GM23338 (cell line): ENCODE measurements around the gene KRT78. TPM values are rescaled to one million over a fixed set of nuclear protein-coding genes. Genes with fewer than 3 reads are reported as not detected.

Experiments
- ATAC-seq: fragments of 200-7000 bp; cut with Tn5 transposase; 3 replicates; pipeline ENCODE4 v1.9.1; 2020
- DNase-seq: peaks from one replicate; pipeline ENCODE4 v3.0.0-alpha.2; 2015; ENCODE audit warnings: low spot score
- H2AFZ ChIP-seq: fragments of 200-600 bp; sonication (generic); 2 replicates; pipeline ENCODE4 v1.8.0; 2016; ENCODE audit warnings: antibody characterized with exemption, mild to moderate bottlenecking, moderate library complexity
- H3F3A ChIP-seq: fragments of 200-600 bp; sonication (generic); replicated peaks from 2 replicates; pipeline ENCODE4 v1.8.0; 2017; ENCODE audit warnings: antibody characterized with exemption, mixed run types, low read depth
- H3K27ac ChIP-seq: fragments of 200-600 bp; sonication (generic); 2 replicates; pipeline ENCODE4 v1.6.1; 2016; ENCODE audit warnings: low read depth
- H3K27me3 ChIP-seq: fragments of 200-600 bp; sonication (generic); 2 replicates; pipeline ENCODE4 v1.8.0; 2016; ENCODE audit warnings: mild to moderate bottlenecking, mixed run types, moderate library complexity; ENCODE audit not compliant: insufficient read depth
- H3K36me3 ChIP-seq: fragments of 200-600 bp; sonication (generic); 2 replicates; pipeline ENCODE4 v1.8.0; 2016; ENCODE audit warnings: mild to moderate bottlenecking; ENCODE audit not compliant: insufficient read depth
- H3K4me1 ChIP-seq: fragments of 200-600 bp; sonication (generic); 2 replicates; pipeline ENCODE4 v1.8.0; 2016; ENCODE audit warnings: mild to moderate bottlenecking, moderate library complexity; ENCODE audit not compliant: insufficient read depth
- H3K4me2 ChIP-seq: fragments of 200-600 bp; sonication (generic); 2 replicates; pipeline ENCODE4 v1.7.1; 2017; ENCODE audit warnings: mixed run types
- H3K4me3 ChIP-seq: fragments of 200-600 bp; sonication (generic); 2 replicates; pipeline ENCODE4 v1.6.1; 2016; ENCODE audit warnings: mixed run types
- H3K79me2 ChIP-seq: fragments of 200-600 bp; sonication (generic); replicated peaks from 2 replicates; pipeline ENCODE4 v1.8.0; 2017; ENCODE audit warnings: mild to moderate bottlenecking; ENCODE audit not compliant: insufficient read depth
- H3K9me2 ChIP-seq: fragments of 200-600 bp; sonication (generic); 2 replicates; pipeline ENCODE4 v1.8.0; 2017; ENCODE audit not compliant: insufficient read depth
- H4K20me1 ChIP-seq: fragments of 200-600 bp; sonication (generic); replicated peaks from 2 replicates; pipeline ENCODE4 v1.8.0; 2017; ENCODE audit warnings: mild to moderate bottlenecking; ENCODE audit not compliant: insufficient read depth
- H3K27ac Mint-ChIP-seq: 2 replicates; pipeline ENCODE4 v1.8.0; 2020; ENCODE audit warnings: inconsistent platforms, mild to moderate bottlenecking, moderate library complexity, mixed read lengths
- H3K27me3 Mint-ChIP-seq: 3 replicates; pipeline ENCODE4 v1.8.0; 2022; ENCODE audit warnings: low read depth, mild to moderate bottlenecking, moderate library complexity, mixed read lengths, inconsistent platforms; ENCODE audit not compliant: insufficient read depth, poor library complexity
- H3K36me3 Mint-ChIP-seq: 3 replicates; pipeline ENCODE4 v1.8.0; 2021; ENCODE audit warnings: low read depth, mild to moderate bottlenecking, inconsistent platforms, moderate library complexity, mixed read lengths
- H3K4me1 Mint-ChIP-seq: 3 replicates; pipeline ENCODE4 v1.8.0; 2020; ENCODE audit warnings: mild to moderate bottlenecking, inconsistent platforms, mixed read lengths
- H3K4me3 Mint-ChIP-seq: 3 replicates; pipeline ENCODE4 v1.8.0; 2021; ENCODE audit warnings: moderate library complexity, mild to moderate bottlenecking, inconsistent platforms, mixed read lengths
- H3K9me3 Mint-ChIP-seq: 3 replicates; pipeline ENCODE4 v1.8.0; 2020; ENCODE audit warnings: moderate library complexity, mild to moderate bottlenecking, inconsistent platforms, mixed read lengths
- CTCF ChIP-seq, 2 experiments: fragments of 200-600 bp in 1 of 2; sonication (generic) in 1 of 2; conservative IDR thresholded peaks; 2 replicates each; pipeline versions ENCODE4 v1.5.1 to v1.6.1; 2016 to 2017; ENCODE audit warnings: antibody characterized with exemption in 2 of 2, low read depth in 2 of 2, mild to moderate bottlenecking in 2 of 2, moderate library complexity in 1 of 2
- ETS1 ChIP-seq: IDR thresholded peaks from 2 replicates; pipeline ENCODE4 v1.6.1; 2016; ENCODE audit warnings: antibody characterized with exemption
- EZH2phosphoT487 ChIP-seq: fragments of 200-600 bp; sonication (generic); IDR thresholded peaks from one replicate; pipeline ENCODE4 v1.8.1; 2018; ENCODE audit warnings: antibody characterized with exemption; ENCODE audit not compliant: unreplicated experiment
- JUNB ChIP-seq: IDR thresholded peaks from one replicate; pipeline ENCODE4 v1.6.1; 2016; ENCODE audit warnings: antibody characterized with exemption; ENCODE audit not compliant: unreplicated experiment
- NANOG ChIP-seq: IDR thresholded peaks from 2 replicates; pipeline ENCODE4 v1.6.1; 2016; ENCODE audit warnings: antibody characterized with exemption, borderline replicate concordance
- POLR2AphosphoS5 ChIP-seq: IDR thresholded peaks from 2 replicates; pipeline ENCODE4 v1.6.1; 2016; ENCODE audit warnings: antibody characterized with exemption, low read depth
- ZNF114 ChIP-seq: fragments of 250-450 bp; sonication (Bioruptor Pico); IDR thresholded peaks from 2 replicates; pipeline ENCODE4 v1.5.0; 2020; ENCODE audit warnings: mild to moderate bottlenecking, moderate library complexity
- ZNF331 ChIP-seq: fragments of 250-450 bp; sonication (Bioruptor Pico); IDR thresholded peaks from 2 replicates; pipeline ENCODE4 v1.5.0; 2020; ENCODE audit warnings: low read depth, mild to moderate bottlenecking, moderate library complexity
- ZNF462 ChIP-seq: fragments of 250-450 bp; sonication (Bioruptor Pico); IDR thresholded peaks from 2 replicates; pipeline ENCODE4 v1.5.0; 2020; ENCODE audit warnings: mild to moderate bottlenecking, moderate library complexity
- polyA plus RNA-seq: library from polyadenylated mRNA; unstranded; fragments of >200 nt; fragmentation: Nextera tagmentation; extraction: Ambion mirVana; gene quantifications from 2 replicates; pipeline ENCODE4 v1.2.1, GENCODE V29; 2016
- total RNA-seq: library from RNA; depleted of rRNA; stranded (reverse); fragments of >200 nt; shearing (Covaris generic); gene quantifications from 2 replicates; pipeline ENCODE4 v1.2.3, GENCODE V29; 2014

Gene KRT78
- total and polyA plus RNA-seq, 2 experiments from 2014 or later: not detected

- Histone ChIP-seq H3K4me1 (peaks cover 6% of the 10 kb centered on the region), H3K27me3 (no peaks in the 10 kb centered on the region), H4K20me1 (no peaks in the 10 kb centered on the region), H3K27ac (no peak overlapping the region), H3K4me2 (no peak overlapping the region), H3K79me2 (no peaks in the 10 kb centered on the region), H3K4me3 (no peak overlapping the region), H3K36me3 (no peaks in the 10 kb centered on the region), H2AFZ (no peak overlapping the region), H3F3A (no peaks in the 10 kb centered on the region), H3K9me2 (peaks cover 7% of the 10 kb centered on the region)
- H3K4me1 Mint-ChIP-seq: peaks cover 9% of the 10 kb centered on the region
- no peak for ATAC-seq
- no peaks in the 10 kb centered on the region for H3K9me3 Mint-ChIP-seq
- H3K27ac Mint-ChIP-seq: no peak overlapping the region
- TF ChIP-seq JUNB (no peak), CTCF (conservative IDR thresholded peaks at IDR 0.05; ENCODE audit: low read depth in 2 of 2) (no peak), NANOG (no peak), ZNF331 (no peak), ZNF462 (CRISPR knock-in tag) (no peak), POLR2AphosphoS5 (no peak), ZNF114 (CRISPR knock-in tag) (no peak), EZH2phosphoT487 (no peak), ETS1 (no peak)
- H3K36me3 Mint-ChIP-seq: no peaks in the 10 kb centered on the region
- no peak overlapping the region for H3K4me3 Mint-ChIP-seq
- H3K27me3 Mint-ChIP-seq: peaks cover 13% of the 10 kb centered on the region
- no peak for DNase-seq
These were observed 54.1 kb downstream of the KRT78 start for GRCh38 chr12:52794479-52795331.
